ENCODE results near the gene STON2. TPM values are rescaled to one million over a fixed set of nuclear protein-coding genes. Genes with fewer than 3 reads are reported as not detected.
A peak's percentile ranks its signal among the peaks of the same experiment; 100 is the strongest.

Gene STON2
- total and polyA plus RNA-seq, 2 of the 13 experiments (the other 11 are each of a cell fraction or from before 2014, with no cell fraction given): 2.1 to 11.0 TPM

GRCh38 chr14:81220830-81221578, 179.1 kb downstream of the STON2 start, which contains the start of gene GTF2A1 (continued):
- TF ChIP-seq TSC22D2 (CRISPR knock-in tag; IDR thresholded peaks at IDR 0.05; ENCODE audit: borderline replicate concordance) (no peak; the same call in 1 of the 2 replicates), ZBTB21 (CRISPR knock-in tag; IDR thresholded peaks at IDR 0.05) (no peak), ZNF343 (CRISPR knock-in tag; IDR thresholded peaks at IDR 0.05) (peak; percentile 86), PATZ1 (CRISPR knock-in tag; IDR thresholded peaks at IDR 0.05) (no peak), ZNF660 (CRISPR knock-in tag; IDR thresholded peaks at IDR 0.05; ENCODE audit: borderline replicate concordance, low read depth) (no peak), ZFY (CRISPR knock-in tag; IDR thresholded peaks at IDR 0.05) (peak; percentile 79), ZBTB4 (CRISPR knock-in tag; IDR thresholded peaks at IDR 0.05; ENCODE audit: borderline replicate concordance) (peak; percentile 35; the same call in 1 of the 2 replicates), JUNB (CRISPR knock-in tag; IDR thresholded peaks at IDR 0.05; ENCODE audit: borderline replicate concordance) (peak; percentile 69; the same call in 1 of the 2 replicates), ETV5 (CRISPR knock-in tag; IDR thresholded peaks at IDR 0.05; ENCODE audit: borderline replicate concordance) (peak; percentile 92), KMT2B (CRISPR knock-in tag; IDR thresholded peaks at IDR 0.05) (peak; percentile 77), MTF1 (CRISPR knock-in tag; IDR thresholded peaks at IDR 0.05) (peak; percentile 16; the same call in 1 of the 2 replicates), ZNF335 (CRISPR knock-in tag; IDR thresholded peaks at IDR 0.05) (no peak), MXD4 (CRISPR knock-in tag; IDR thresholded peaks at IDR 0.05) (no peak; the same call in 1 of the 2 replicates), MIER2 (CRISPR knock-in tag; IDR thresholded peaks at IDR 0.05) (no peak), ZNF839 (CRISPR knock-in tag; IDR thresholded peaks at IDR 0.05; ENCODE audit: borderline replicate concordance) (peak; percentile 76; the same call in 1 of the 2 replicates), NFE2L2 (IDR thresholded peaks at IDR 0.05; ENCODE audit: low read length) (peak; percentile 72; the same call in 1 of the 2 replicates), ZSCAN31 (CRISPR knock-in tag; IDR thresholded peaks at IDR 0.05; ENCODE audit: low read depth) (peak; percentile 76; the same call in 1 of the 2 replicates), ZNF784 (CRISPR knock-in tag; IDR thresholded peaks at IDR 0.05; ENCODE audit: borderline replicate concordance) (peak; percentile 82; the same call in 1 of the 2 replicates), PPARG (CRISPR knock-in tag; conservative IDR thresholded peaks at IDR 0.05) (peak; percentile 25; the same call in 1 of the 2 replicates), IKZF1 (IDR thresholded peaks at IDR 0.05) (no peak)
